ENCODE data around the gene GAST.
"Not testable (repeated sequence)": the region's sequence is repeated elsewhere in the genome, so short reads cannot be mapped to it uniquely, and the experiment has no call there.

The GAST gene, protein sequence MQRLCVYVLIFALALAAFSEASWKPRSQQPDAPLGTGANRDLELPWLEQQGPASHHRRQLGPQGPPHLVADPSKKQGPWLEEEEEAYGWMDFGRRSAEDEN

GRCh38 chr17:41711669-41712400 lies at the start of gene GAST:
Gene GAST, plus strand, starts transcription at chr17:41712331. Its CDS starts 3,106 bp downstream, at chr17:41715437.
- DNase-seq (ENCODE audit: low read depth in 2 of 2, low spot score in 1 of 2) = no peak

- DNase-seq (ENCODE audit: low read depth in 2 of 2, low spot score in 1 of 2) = no peak
Observed at GRCh38 chr17:41663451-41664171, 48.5 kb upstream of the GAST start.

- DNase-seq (ENCODE audit: low read depth in 2 of 2, low spot score in 1 of 2) = no peak
Observed at GRCh38 chr17:41664172-41664457, 48.0 kb upstream of the GAST start.

DNA sequence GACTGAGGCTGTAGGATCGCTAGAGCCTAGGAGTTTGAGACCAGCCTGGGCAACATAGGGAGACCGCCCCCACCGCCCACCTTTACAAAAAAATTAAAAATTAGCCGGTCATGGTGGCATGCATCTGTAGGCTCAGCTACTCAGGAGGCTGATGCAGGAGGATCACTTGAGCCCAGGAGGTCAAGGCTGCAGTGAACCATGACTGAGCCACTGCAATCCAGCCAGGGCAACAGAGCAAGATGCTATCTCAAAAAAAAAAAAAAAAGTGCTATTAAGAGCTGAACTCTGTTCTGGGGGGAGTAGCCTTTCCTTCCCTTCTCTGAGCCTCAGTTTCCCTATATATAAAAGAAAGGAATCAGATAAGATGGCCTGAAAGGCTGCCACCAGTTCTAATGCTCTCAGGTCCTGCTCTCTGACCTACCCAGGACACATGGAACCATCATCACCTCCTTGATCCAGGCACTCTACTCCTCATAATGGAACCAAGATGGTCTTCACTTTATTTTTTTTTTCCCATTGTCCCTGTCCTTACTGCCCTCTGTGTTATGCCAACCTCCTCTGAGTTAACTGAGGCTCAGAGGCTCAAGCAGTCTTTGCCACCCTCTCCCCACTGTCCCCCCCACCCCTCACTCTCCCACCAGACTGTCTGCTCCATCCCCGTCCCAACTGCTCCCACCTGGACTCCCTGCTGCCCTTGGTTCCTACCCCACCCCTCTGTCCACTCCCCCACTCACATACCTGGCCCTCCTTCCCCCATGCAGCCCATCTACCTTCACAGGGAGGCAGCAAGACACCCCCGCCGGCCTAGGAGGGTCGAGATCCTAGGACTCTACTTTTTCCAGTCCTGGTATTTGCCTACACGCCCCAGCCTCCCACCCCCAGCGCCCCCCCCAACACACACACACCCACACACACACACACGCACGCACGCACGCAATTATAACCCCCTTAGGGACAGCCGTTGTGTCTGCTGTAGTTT lies 47.3 kb upstream of the GAST start:
- no peak for DNase-seq (ENCODE audit: low read depth in 2 of 2, low spot score in 1 of 2)

DNA sequence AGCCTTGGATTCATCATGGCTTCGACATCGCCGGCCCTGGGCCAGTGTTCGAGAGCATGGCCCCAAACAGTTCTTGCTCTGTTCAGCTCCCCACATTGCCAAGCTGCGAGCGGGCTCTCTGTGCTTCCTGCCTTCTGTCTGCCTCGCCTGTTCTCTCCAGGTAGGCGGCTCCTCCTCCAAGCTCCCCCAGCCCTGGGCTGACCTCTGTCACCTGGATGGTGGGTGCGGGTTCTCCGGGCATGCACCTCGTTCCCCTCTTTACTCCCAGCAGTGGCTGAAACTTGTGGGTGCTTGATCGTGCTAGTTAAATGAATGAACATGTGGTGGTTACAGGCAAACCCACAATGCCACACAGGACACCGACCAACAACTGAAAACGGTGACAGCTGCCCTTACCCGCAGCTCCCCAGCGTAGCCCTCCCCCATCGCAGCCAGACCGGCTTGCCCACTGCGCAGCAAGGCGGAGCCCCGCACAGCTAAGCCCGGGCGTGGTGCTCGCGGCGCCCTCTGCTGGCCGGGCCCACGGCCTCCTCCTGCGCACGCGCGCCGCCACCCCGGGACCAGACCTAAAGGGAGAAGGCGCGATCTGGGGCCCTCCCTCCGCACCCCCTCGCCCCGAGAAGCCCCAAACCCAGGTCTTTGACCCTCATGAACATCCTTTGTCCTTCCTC lies 46.4 kb upstream of the GAST start:
- peak; percentile 69 to 72 for DNase-seq (ENCODE audit: low read depth in 2 of 2, low spot score in 1 of 2)

DNA sequence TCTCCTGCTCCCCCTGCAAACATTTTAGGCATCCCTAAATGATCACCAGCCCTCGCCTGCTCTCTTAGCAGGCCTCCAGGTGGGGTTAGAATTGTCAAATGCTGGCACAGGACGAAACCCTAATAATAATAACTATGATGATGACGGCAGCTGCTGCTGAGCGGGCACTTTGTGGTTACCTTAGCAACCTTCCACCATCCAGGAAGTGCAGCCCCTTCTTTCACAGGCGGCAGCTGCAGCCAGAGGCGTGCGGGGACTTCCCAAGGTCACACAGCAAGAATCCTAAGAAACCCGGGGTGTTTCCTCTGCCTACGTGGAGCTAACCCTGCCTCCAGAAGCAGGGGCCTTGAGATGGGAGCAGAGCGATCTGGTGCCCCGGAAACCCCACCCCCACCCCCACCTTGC lies 45.9 kb upstream of the GAST start:
- DNase-seq (ENCODE audit: low read depth in 2 of 2, low spot score in 1 of 2) = peak; percentile 33 to 40

- DNase-seq (ENCODE audit: low read depth in 2 of 2, low spot score in 1 of 2) = peak; percentile 70 to 82
Observed at GRCh38 chr17:41666708-41667279, 45.3 kb upstream of the GAST start.

DNA sequence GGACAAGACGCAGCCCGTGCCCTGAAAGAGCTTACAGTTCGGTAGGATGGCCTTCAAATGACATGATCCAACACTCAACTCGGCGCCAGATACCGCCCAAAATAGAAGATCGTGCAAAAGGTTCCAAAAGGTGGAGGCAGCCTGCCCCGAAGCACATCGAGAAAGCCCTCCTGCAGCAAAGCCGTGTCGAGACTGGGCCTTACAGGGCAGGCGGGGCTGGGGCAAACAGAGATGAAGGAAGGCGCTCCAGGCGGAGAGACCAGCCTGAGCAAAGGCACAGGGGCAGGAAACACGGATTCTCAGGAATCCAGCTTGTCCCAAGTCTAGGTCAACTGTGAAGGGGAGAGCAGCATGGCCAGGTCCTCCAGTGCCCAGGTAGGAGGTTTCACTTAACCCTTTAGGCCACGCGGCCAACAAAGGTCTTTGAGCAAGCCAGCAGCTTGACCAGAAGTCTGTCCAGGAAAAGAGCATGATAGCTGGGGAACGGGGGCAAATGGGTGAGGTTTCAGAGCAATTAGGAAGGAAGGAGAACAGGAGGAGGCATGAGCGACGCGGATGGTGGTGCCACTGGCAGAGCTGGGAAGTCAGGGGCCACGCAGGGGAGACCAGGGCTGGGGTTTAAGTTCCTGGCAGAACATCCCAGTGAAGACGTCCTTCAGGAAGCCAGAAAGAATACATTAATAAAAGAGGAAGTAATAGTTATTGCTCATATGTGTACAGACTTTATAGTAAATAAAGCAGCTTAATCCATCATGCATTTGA lies 44.7 kb upstream of the GAST start:
- no peak for DNase-seq (ENCODE audit: low read depth in 2 of 2, low spot score in 1 of 2)

- DNase-seq (ENCODE audit: low read depth in 2 of 2, low spot score in 1 of 2) = no peak
Observed at GRCh38 chr17:41672153-41672552, 40.0 kb upstream of the GAST start.

- DNase-seq (ENCODE audit: low read depth in 2 of 2, low spot score in 1 of 2) = not testable (repeated sequence)
Observed at GRCh38 chr17:41675157-41676057, 36.7 kb upstream of the GAST start.

GRCh38 chr17:41676058-41676419 lies 36.1 kb upstream of the GAST start:
- no peak for DNase-seq (ENCODE audit: low read depth in 2 of 2, low spot score in 1 of 2)

DNA sequence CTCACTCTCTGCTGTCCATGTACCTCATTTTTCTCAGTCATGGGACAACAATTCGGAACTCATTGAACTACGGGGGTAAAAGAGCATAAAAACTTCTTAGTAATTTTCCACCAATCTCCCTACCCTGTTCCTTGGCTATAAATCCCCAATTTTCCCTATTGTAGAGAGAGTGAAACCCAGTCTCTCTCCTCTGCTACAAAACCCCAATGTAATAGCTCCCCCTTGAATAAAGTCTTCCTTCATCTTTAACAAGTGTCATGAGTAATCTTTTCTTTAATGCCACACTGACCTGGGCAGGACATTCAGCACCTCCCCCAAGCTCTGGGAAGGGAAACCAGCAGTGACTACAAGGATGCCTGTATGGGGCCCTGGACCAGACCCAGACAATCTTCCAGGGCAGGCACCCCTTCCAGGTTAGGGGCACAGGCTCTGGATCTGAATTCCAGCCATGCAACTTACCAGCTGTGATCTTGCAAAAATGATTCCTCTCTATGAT lies 33.7 kb upstream of the GAST start:
- DNase-seq (ENCODE audit: low read depth in 2 of 2, low spot score in 1 of 2) = no peak

- no peak for DNase-seq (ENCODE audit: low read depth in 2 of 2, low spot score in 1 of 2)
Observed at GRCh38 chr17:41678907-41679739, 33.0 kb upstream of the GAST start.

GRCh38 chr17:41679740-41680425 lies 32.2 kb upstream of the GAST start:
- no peak for DNase-seq (ENCODE audit: low read depth in 2 of 2, low spot score in 1 of 2)

GRCh38 chr17:41680426-41681040 lies 31.6 kb upstream of the GAST start:
- no peak for DNase-seq (ENCODE audit: low read depth in 2 of 2, low spot score in 1 of 2)

DNA sequence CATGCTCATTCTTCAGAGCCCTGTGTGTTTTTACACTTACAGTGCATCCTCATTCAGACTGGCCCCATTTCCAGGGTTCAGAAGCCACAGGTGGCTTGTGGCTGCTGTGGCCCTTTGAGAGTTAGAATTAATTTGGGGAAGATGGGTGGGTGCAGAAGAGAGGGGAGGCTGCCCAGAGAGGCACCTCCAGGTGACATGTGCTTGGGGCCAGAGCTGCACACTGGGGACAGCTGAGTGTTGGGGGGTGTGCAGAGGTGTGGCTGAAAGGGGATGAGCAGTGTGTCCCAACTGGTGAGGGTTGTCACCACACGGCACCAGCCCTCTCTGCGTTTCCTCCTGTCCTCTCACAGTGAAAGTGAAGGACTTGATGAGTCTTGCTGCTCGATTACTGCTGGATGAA lies 30.4 kb upstream of the GAST start:
- no peak for DNase-seq (ENCODE audit: low read depth in 2 of 2, low spot score in 1 of 2)

DNA sequence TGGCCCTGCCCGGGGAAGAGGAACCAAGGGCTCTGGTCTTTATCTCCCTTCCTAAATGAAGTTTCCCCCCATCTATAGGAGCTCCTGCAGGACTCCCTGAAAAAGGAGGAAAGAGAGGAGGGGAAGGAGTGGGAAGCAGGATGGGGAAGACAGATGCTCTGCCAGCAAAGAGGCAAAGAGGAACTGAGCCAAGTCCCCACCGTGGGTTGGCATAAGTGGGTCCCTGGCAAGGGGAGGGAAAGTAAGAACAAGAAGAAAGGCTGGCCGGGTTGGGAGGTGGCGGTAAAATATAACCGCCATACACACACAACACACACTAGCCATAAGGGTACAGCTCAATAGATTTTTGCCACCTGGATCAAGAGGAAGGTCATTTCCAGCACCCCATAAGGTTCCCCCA lies 29.5 kb upstream of the GAST start:
- DNase-seq (ENCODE audit: low read depth in 2 of 2, low spot score in 1 of 2) = no peak
